HEK293 (cell line): ENCODE data around the gene CFHR3.

Experiments
- CTCF ChIA-PET: fragments of 350-600 bp; formaldehyde crosslinking; extraction: SDS; loops from one replicate; lab custom pipeline; 2021; ENCODE audit warnings: antibody characterized with exemption; lab: Yijun Ruan, JAX
- POLR2A ChIA-PET: fragments of 300-600 bp; formaldehyde crosslinking; extraction: SDS; loops from one replicate; lab custom pipeline; 2020; ENCODE audit warnings: antibody characterized with exemption, inconsistent platforms; lab: Yijun Ruan, JAX
- H3K27ac ChIP-seq: fragments of 200-500 bp; sonication (Bioruptor generic); 2 replicates; pipeline ENCODE4 v1.5.1; 2014; ENCODE audit warnings: low read depth, low read length, control low read depth, inconsistent platforms; ENCODE audit errors: extremely low read depth
- H3K36me3 ChIP-seq, 2 experiments: fragments of 200-500 bp in 1 of 2; sonication (Bioruptor generic) in 1 of 2; 1 replicate in 1 of 2; 2 replicates in 1 of 2; pipeline ENCODE4 v1.5.1; 2014 to 2017; ENCODE audit warnings: inconsistent platforms in 2 of 2, low read length in 2 of 2; ENCODE audit not compliant: control insufficient read depth in 2 of 2, insufficient read depth in 1 of 2
- H3K4me1 ChIP-seq: fragments of 200-500 bp; sonication (Bioruptor generic); 2 replicates; pipeline ENCODE4 v1.5.1; 2014; ENCODE audit warnings: mild to moderate bottlenecking, low read length, inconsistent platforms; ENCODE audit not compliant: control insufficient read depth, insufficient read depth
- H3K4me3 ChIP-seq: 2 replicates; pipeline ENCODE4 v1.5.1; 2011; ENCODE audit warnings: low read depth, mild to moderate bottlenecking, control low read depth, low read length, moderate library complexity
- H3K9me3 ChIP-seq: fragments of 200-500 bp; sonication (Bioruptor generic); 2 replicates; pipeline ENCODE4 v1.5.1; 2014; ENCODE audit warnings: low read depth, low read length, inconsistent platforms; ENCODE audit not compliant: control insufficient read depth, insufficient read depth
- FEZF1 ChIP-seq: fragments of 450-650 bp; formaldehyde crosslinking; IDR thresholded peaks from 2 replicates; pipeline ENCODE4 v1.5.1; 2016; ENCODE audit warnings: missing biosample characterization, missing genetic modification characterization
- INSM2 ChIP-seq: fragments of 450-650 bp; formaldehyde crosslinking; IDR thresholded peaks from 2 replicates; pipeline ENCODE4 v1.5.1; 2016; ENCODE audit warnings: missing biosample characterization, missing genetic modification characterization
- KLF10 ChIP-seq: fragments of 450-650 bp; IDR thresholded peaks from 2 replicates; pipeline ENCODE4 v1.5.1; 2018; ENCODE audit warnings: missing biosample characterization, mild to moderate bottlenecking, missing genetic modification characterization
- MYNN ChIP-seq: fragments of 450-650 bp; formaldehyde crosslinking; IDR thresholded peaks from 2 replicates; pipeline ENCODE4 v1.5.1; 2016; ENCODE audit warnings: missing biosample characterization, missing genetic modification characterization, borderline replicate concordance
- PRDM4 ChIP-seq: fragments of 450-650 bp; formaldehyde crosslinking; IDR thresholded peaks from 2 replicates; pipeline ENCODE4 v1.5.1; 2017; ENCODE audit warnings: missing biosample characterization, missing genetic modification characterization
- SCRT2 ChIP-seq: fragments of 450-650 bp; formaldehyde crosslinking; IDR thresholded peaks from 2 replicates; pipeline ENCODE4 v1.5.1; 2016; ENCODE audit warnings: missing biosample characterization, missing genetic modification characterization
- TCF7L2 ChIP-seq: IDR thresholded peaks from 2 replicates; pipeline ENCODE4 v1.6.1; 2011; ENCODE audit warnings: low read depth, mild to moderate bottlenecking, inconsistent platforms, low read length, moderate library complexity, borderline replicate concordance
- TRIM28 ChIP-seq: IDR thresholded peaks from 2 replicates; pipeline ENCODE4 v1.6.1; 2011; ENCODE audit warnings: low read length, control low read depth, borderline replicate concordance
- ZBTB7A ChIP-seq: fragments of 450-650 bp; formaldehyde crosslinking; IDR thresholded peaks from 2 replicates; pipeline ENCODE4 v1.5.1; 2016; ENCODE audit warnings: low read depth, missing biosample characterization, missing genetic modification characterization
- ZBTB8A ChIP-seq: fragments of 450-650 bp; formaldehyde crosslinking; IDR thresholded peaks from 2 replicates; pipeline ENCODE4 v1.5.1; 2016; ENCODE audit warnings: missing biosample characterization, missing genetic modification characterization
- ZNF133 ChIP-seq: fragments of 450-650 bp; formaldehyde crosslinking; IDR thresholded peaks from 2 replicates; pipeline ENCODE4 v1.5.1; 2016; ENCODE audit warnings: missing biosample characterization, missing genetic modification characterization
- ZNF138 ChIP-seq: fragments of 450-650 bp; formaldehyde crosslinking; IDR thresholded peaks from 2 replicates; pipeline ENCODE4 v1.5.1; 2016; ENCODE audit warnings: missing biosample characterization, missing genetic modification characterization, borderline replicate concordance
- ZNF140 ChIP-seq: fragments of 450-650 bp; formaldehyde crosslinking; IDR thresholded peaks from 2 replicates; pipeline ENCODE4 v1.5.1; 2016; ENCODE audit warnings: missing biosample characterization, missing genetic modification characterization
- ZNF148 ChIP-seq: fragments of 450-650 bp; formaldehyde crosslinking; IDR thresholded peaks from 2 replicates; pipeline ENCODE4 v1.5.0; 2017; ENCODE audit warnings: missing biosample characterization, missing genetic modification characterization, borderline replicate concordance
- ZNF16 ChIP-seq: fragments of 450-650 bp; formaldehyde crosslinking; IDR thresholded peaks from 2 replicates; pipeline ENCODE4 v1.5.1; 2016; ENCODE audit warnings: low read depth, missing biosample characterization, missing genetic modification characterization
- ZNF169 ChIP-seq: fragments of 450-650 bp; formaldehyde crosslinking; IDR thresholded peaks from 2 replicates; pipeline ENCODE4 v1.5.1; 2016; ENCODE audit warnings: missing biosample characterization, missing genetic modification characterization
- ZNF175 ChIP-seq: fragments of 450-650 bp; formaldehyde crosslinking; IDR thresholded peaks from 2 replicates; pipeline ENCODE4 v1.5.1; 2016; ENCODE audit warnings: missing biosample characterization, missing genetic modification characterization
- ZNF202 ChIP-seq: fragments of 450-650 bp; formaldehyde crosslinking; IDR thresholded peaks from 2 replicates; pipeline ENCODE4 v1.5.1; 2016; ENCODE audit warnings: missing biosample characterization, missing genetic modification characterization, borderline replicate concordance
- ZNF280C ChIP-seq: fragments of 450-650 bp; formaldehyde crosslinking; IDR thresholded peaks from 2 replicates; pipeline ENCODE4 v1.5.1; 2016; ENCODE audit warnings: missing biosample characterization, missing genetic modification characterization
- ZNF366 ChIP-seq: fragments of 450-650 bp; formaldehyde crosslinking; conservative IDR thresholded peaks from 2 replicates; pipeline ENCODE4 v1.5.1; 2016; ENCODE audit warnings: missing biosample characterization, missing genetic modification characterization
- ZNF548 ChIP-seq: fragments of 450-650 bp; formaldehyde crosslinking; IDR thresholded peaks from 2 replicates; pipeline ENCODE4 v1.5.1; 2016; ENCODE audit warnings: missing biosample characterization, missing genetic modification characterization
- ZNF549 ChIP-seq: fragments of 450-650 bp; IDR thresholded peaks from 2 replicates; pipeline ENCODE4 v1.5.1; 2018; ENCODE audit warnings: missing biosample characterization, missing genetic modification characterization, mild to moderate bottlenecking, inconsistent platforms, moderate library complexity
- ZNF580 ChIP-seq: fragments of 450-650 bp; formaldehyde crosslinking; IDR thresholded peaks from 2 replicates; pipeline ENCODE4 v1.5.1; 2016; ENCODE audit warnings: missing biosample characterization, missing genetic modification characterization
- ZNF629 ChIP-seq: fragments of 450-650 bp; formaldehyde crosslinking; IDR thresholded peaks from 2 replicates; pipeline ENCODE4 v1.5.1; 2017; ENCODE audit warnings: missing biosample characterization, missing genetic modification characterization
- ZNF658 ChIP-seq: fragments of 450-650 bp; formaldehyde crosslinking; IDR thresholded peaks from 2 replicates; pipeline ENCODE4; 2016; ENCODE audit warnings: missing biosample characterization, missing genetic modification characterization
- ZNF768 ChIP-seq: fragments of 450-650 bp; formaldehyde crosslinking; IDR thresholded peaks from 2 replicates; pipeline ENCODE4 v1.5.1; 2018; ENCODE audit warnings: missing biosample characterization, mild to moderate bottlenecking, missing genetic modification characterization
- ZNF777 ChIP-seq: fragments of 450-650 bp; formaldehyde crosslinking; IDR thresholded peaks from 2 replicates; pipeline ENCODE4 v1.5.1; 2017; ENCODE audit warnings: missing biosample characterization, missing genetic modification characterization, borderline replicate concordance
- ZNF830 ChIP-seq: fragments of 450-650 bp; IDR thresholded peaks from 2 replicates; pipeline ENCODE4 v1.5.0; 2018; ENCODE audit warnings: missing biosample characterization, missing genetic modification characterization, low read depth, mild to moderate bottlenecking, moderate library complexity
- ZSCAN23 ChIP-seq: fragments of 450-650 bp; formaldehyde crosslinking; IDR thresholded peaks from 2 replicates; pipeline ENCODE4 v1.5.1; 2016; ENCODE audit warnings: missing biosample characterization, missing genetic modification characterization

CFHR3 gene

GRCh38 chr1:196774603-196775002 is at the start of gene CFHR3:
CFHR3 (plus strand) TSS chr1:196774840; CDS start chr1:196774887, 47 bp downstream.
- TF ChIP-seq TCF7L2 (no peak), ZBTB7A (tag by site-specific recombination) (no peak), ZNF629 (no peak), ZNF658 (tag by site-specific recombination) (no peak), ZBTB8A (no peak), ZSCAN23 (no peak), INSM2 (tag by site-specific recombination) (no peak), ZNF777 (no peak), SCRT2 (tag by site-specific recombination) (no peak), ZNF202 (tag by site-specific recombination) (no peak), ZNF16 (tag by site-specific recombination) (no peak), ZNF175 (tag by site-specific recombination) (no peak), ZNF148 (tag by site-specific recombination) (no peak)
- Histone ChIP-seq H3K36me3 (no peaks in the 10 kb centered on the region), H3K4me1 (no peaks in the 10 kb centered on the region), H3K4me3 (no peak within 1 kb of the TSS), H3K27ac (no peak within 1 kb of the TSS), H3K9me3 (no peaks in the 10 kb centered on the region)
- POLR2A ChIA-PET = no interaction called here
- CTCF ChIA-PET = interaction anchor here (0.6 kb wide), 1 partner anchor 746 kb away, joined by 6 read pairs; no protein-coding TSS in a partner anchor

- H3K36me3 ChIP-seq = no peaks in the 10 kb centered on the region
- H3K4me1 ChIP-seq = no peaks in the 10 kb centered on the region
- H3K9me3 ChIP-seq = no peaks in the 10 kb centered on the region
- H3K4me3 ChIP-seq = no peak overlapping the region
- POLR2A ChIA-PET = no interaction called here
- TF ChIP-seq KLF10 (tag by site-specific recombination) (no peak), TRIM28 (no peak), ZNF280C (tag by site-specific recombination) (no peak), TCF7L2 (no peak), ZNF548 (no peak), ZNF366 (tag by site-specific recombination) (no peak), ZNF138 (tag by site-specific recombination) (no peak), PRDM4 (tag by site-specific recombination) (no peak), ZNF133 (no peak), FEZF1 (tag by site-specific recombination) (no peak), ZNF580 (no peak), ZNF830 (no peak), ZNF768 (tag by site-specific recombination) (no peak), ZNF140 (no peak), ZNF169 (no peak), ZNF549 (tag by site-specific recombination) (no peak), MYNN (tag by site-specific recombination) (no peak)
- no peak overlapping the region for H3K27ac ChIP-seq
- CTCF ChIA-PET = interaction anchor here (0.7 to 0.8 kb wide), 2 partner anchors 361 to 413 kb away, joined by 4 read pairs; no protein-coding TSS in a partner anchor
Measured at GRCh38 chr1:196732526-196732925, 42.1 kb upstream of the CFHR3 start.
